AG09319 (cell line): ENCODE data around the gene PRTG.
"Not testable (repeated sequence)": the region's sequence is repeated elsewhere in the genome, so short reads cannot be mapped to it uniquely, and the experiment has no call there.

Source experiments
- DNase-seq: peaks from one replicate; pipeline ENCODE4 v3.0.0-alpha.2; 2010; ENCODE audit warnings: low read depth; ENCODE audit errors: extremely low read depth
- CTCF ChIP-seq: IDR thresholded peaks from 2 replicates; pipeline ENCODE4 v1.5.1; 2011; ENCODE audit warnings: low read depth, mild to moderate bottlenecking, inconsistent platforms, low read length, moderate library complexity

PRTG gene

GRCh38 chr15:55736756-55737155 lies 6.2 kb downstream of the PRTG start:
- no peak for DNase-seq
- no peak for TF ChIP-seq CTCF

- no peak for DNase-seq
- no peak for TF ChIP-seq CTCF
These were observed 8.3 kb downstream of the PRTG start for GRCh38 chr15:55734641-55735040.

- not testable (repeated sequence) for DNase-seq
These were observed 9.5 kb downstream of the PRTG start for GRCh38 chr15:55733461-55733860.

- no peak for TF ChIP-seq CTCF
- no peak for DNase-seq
These were observed 21.3 kb downstream of the PRTG start for GRCh38 chr15:55721554-55722185.

GRCh38 chr15:55715355-55716076 lies 27.4 kb downstream of the PRTG start:
- no peak for DNase-seq
- no peak for TF ChIP-seq CTCF

- DNase-seq = no peak
- TF ChIP-seq CTCF = no peak
These were observed 28.9 kb downstream of the PRTG start for GRCh38 chr15:55714064-55714463.

- DNase-seq = no peak
These were observed 30.6 kb downstream of the PRTG start for GRCh38 chr15:55712363-55712762.

More at GRCh38 chr15:55712363-55712762, 30.6 kb downstream of the PRTG start:
- TF ChIP-seq CTCF = no peak
